ENCODE data around the gene MAML3. TPM values are rescaled to one million over a fixed set of nuclear protein-coding genes. Genes with fewer than 3 reads are reported as not detected.

Gene MAML3
- total RNA-seq, 1 experiment from 2014 or later: 5.9 TPM

GRCh38 chr4:139694522-139695107 is 459.4 kb downstream of the MAML3 start:
- no peak for DNase-seq
- Histone ChIP-seq H3K27me3 (ENCODE audit: control insufficient read depth, insufficient read depth, low read length) (no peaks in the 10 kb centered on the region), H3K36me3 (replicated peaks; ENCODE audit: control insufficient read depth, insufficient read depth, low read length) (no peaks in the 10 kb centered on the region)

GRCh38 chr4:139692309-139693012 is 461.5 kb downstream of the MAML3 start:
- Histone ChIP-seq H3K4me3 (ENCODE audit: insufficient read depth, low read depth, low read length) (no peak overlapping the region), H3K36me3 (replicated peaks; ENCODE audit: control insufficient read depth, insufficient read depth, low read length) (no peaks in the 10 kb centered on the region), H3K27me3 (ENCODE audit: control insufficient read depth, insufficient read depth, low read length) (no peaks in the 10 kb centered on the region)
- DNase-seq: peak; percentile 33

More at GRCh38 chr4:139694522-139695107, 459.4 kb downstream of the MAML3 start:
- no peak overlapping the region for H3K4me3 ChIP-seq (ENCODE audit: insufficient read depth, low read depth, low read length)

GRCh38 chr4:139690419-139690818 is 463.6 kb downstream of the MAML3 start:
- Histone ChIP-seq H3K4me3 (ENCODE audit: insufficient read depth, low read depth, low read length) (no peak overlapping the region), H3K27me3 (ENCODE audit: control insufficient read depth, insufficient read depth, low read length) (no peaks in the 10 kb centered on the region), H3K36me3 (replicated peaks; ENCODE audit: control insufficient read depth, insufficient read depth, low read length) (no peaks in the 10 kb centered on the region)
- DNase-seq: no peak

- no peaks in the 10 kb centered on the region for H3K27me3 ChIP-seq (ENCODE audit: control insufficient read depth, insufficient read depth, low read length)
- DNase-seq: no peak
- no peak overlapping the region for H3K4me3 ChIP-seq (ENCODE audit: insufficient read depth, low read depth, low read length)
- no peaks in the 10 kb centered on the region for H3K36me3 ChIP-seq (replicated peaks; ENCODE audit: control insufficient read depth, insufficient read depth, low read length)
Measured at GRCh38 chr4:139689093-139689722, 464.8 kb downstream of the MAML3 start.

- DNase-seq: no peak
- no peaks in the 10 kb centered on the region for H3K27me3 ChIP-seq (ENCODE audit: control insufficient read depth, insufficient read depth, low read length)
- no peaks in the 10 kb centered on the region for H3K36me3 ChIP-seq (replicated peaks; ENCODE audit: control insufficient read depth, insufficient read depth, low read length)
- H3K4me3 ChIP-seq (ENCODE audit: insufficient read depth, low read depth, low read length): no peak overlapping the region
Measured at GRCh38 chr4:139686988-139687387, 467.0 kb downstream of the MAML3 start.

GRCh38 chr4:139686130-139686529 is 467.9 kb downstream of the MAML3 start:
- DNase-seq: no peak
- Histone ChIP-seq H3K4me3 (ENCODE audit: insufficient read depth, low read depth, low read length) (no peak overlapping the region), H3K36me3 (replicated peaks; ENCODE audit: control insufficient read depth, insufficient read depth, low read length) (no peaks in the 10 kb centered on the region), H3K27me3 (ENCODE audit: control insufficient read depth, insufficient read depth, low read length) (no peaks in the 10 kb centered on the region)

- Histone ChIP-seq H3K36me3 (replicated peaks; ENCODE audit: control insufficient read depth, insufficient read depth, low read length) (no peaks in the 10 kb centered on the region), H3K4me3 (ENCODE audit: insufficient read depth, low read depth, low read length) (no peak overlapping the region), H3K27me3 (ENCODE audit: control insufficient read depth, insufficient read depth, low read length) (no peaks in the 10 kb centered on the region)
- no peak for DNase-seq
Measured at GRCh38 chr4:139685180-139685579, 468.8 kb downstream of the MAML3 start.

- Histone ChIP-seq H3K4me3 (ENCODE audit: insufficient read depth, low read depth, low read length) (no peak overlapping the region), H3K36me3 (replicated peaks; ENCODE audit: control insufficient read depth, insufficient read depth, low read length) (no peaks in the 10 kb centered on the region), H3K27me3 (ENCODE audit: control insufficient read depth, insufficient read depth, low read length) (no peaks in the 10 kb centered on the region)
- DNase-seq: no peak
Measured at GRCh38 chr4:139684351-139684750, 469.6 kb downstream of the MAML3 start.

GRCh38 chr4:139682741-139683151 is 471.2 kb downstream of the MAML3 start:
- Histone ChIP-seq H3K27me3 (ENCODE audit: control insufficient read depth, insufficient read depth, low read length) (no peaks in the 10 kb centered on the region), H3K4me3 (ENCODE audit: insufficient read depth, low read depth, low read length) (no peak overlapping the region), H3K36me3 (replicated peaks; ENCODE audit: control insufficient read depth, insufficient read depth, low read length) (no peaks in the 10 kb centered on the region)
- no peak for DNase-seq

GRCh38 chr4:139682309-139682708 is 471.7 kb downstream of the MAML3 start:
- Histone ChIP-seq H3K27me3 (ENCODE audit: control insufficient read depth, insufficient read depth, low read length) (no peaks in the 10 kb centered on the region), H3K4me3 (ENCODE audit: insufficient read depth, low read depth, low read length) (no peak overlapping the region), H3K36me3 (replicated peaks; ENCODE audit: control insufficient read depth, insufficient read depth, low read length) (no peaks in the 10 kb centered on the region)
- no peak for DNase-seq

GRCh38 chr4:139676913-139677585 is 476.9 kb downstream of the MAML3 start:
- no peaks in the 10 kb centered on the region for H3K27me3 ChIP-seq (ENCODE audit: control insufficient read depth, insufficient read depth, low read length)
- no peak for DNase-seq
- no peaks in the 10 kb centered on the region for H3K36me3 ChIP-seq (replicated peaks; ENCODE audit: control insufficient read depth, insufficient read depth, low read length)
- H3K4me3 ChIP-seq (ENCODE audit: insufficient read depth, low read depth, low read length): no peak overlapping the region

GRCh38 chr4:139676365-139676764 is 477.6 kb downstream of the MAML3 start:
- Histone ChIP-seq H3K4me3 (ENCODE audit: insufficient read depth, low read depth, low read length) (no peak overlapping the region), H3K36me3 (replicated peaks; ENCODE audit: control insufficient read depth, insufficient read depth, low read length) (no peaks in the 10 kb centered on the region), H3K27me3 (ENCODE audit: control insufficient read depth, insufficient read depth, low read length) (no peaks in the 10 kb centered on the region)
- DNase-seq: no peak

- no peak overlapping the region for H3K4me3 ChIP-seq (ENCODE audit: insufficient read depth, low read depth, low read length)
- no peaks in the 10 kb centered on the region for H3K27me3 ChIP-seq (ENCODE audit: control insufficient read depth, insufficient read depth, low read length)
- H3K36me3 ChIP-seq (replicated peaks; ENCODE audit: control insufficient read depth, insufficient read depth, low read length): no peaks in the 10 kb centered on the region
- DNase-seq: no peak
Measured at GRCh38 chr4:139675651-139676050, 478.3 kb downstream of the MAML3 start.

GRCh38 chr4:139674875-139675550 is 479.0 kb downstream of the MAML3 start:
- DNase-seq: no peak
- H3K27me3 ChIP-seq (ENCODE audit: control insufficient read depth, insufficient read depth, low read length): no peaks in the 10 kb centered on the region
- H3K36me3 ChIP-seq (replicated peaks; ENCODE audit: control insufficient read depth, insufficient read depth, low read length): no peaks in the 10 kb centered on the region
- no peak overlapping the region for H3K4me3 ChIP-seq (ENCODE audit: insufficient read depth, low read depth, low read length)

Data from H7 (cell line).